Naive B cell (primary cell): Measurements from ENCODE around the gene FOXE3. TPM values are rescaled to one million over a fixed set of nuclear protein-coding genes. Genes with fewer than 3 reads are reported as not detected.

Experiments used
- ATAC-seq, 2 donors: fragments of 150-1000 bp; cut with Tn5 transposase; 2 replicates each; pipeline ENCODE4 v1.10.0; 2021; ENCODE audit warnings: low read depth in 2 of 2, mild to moderate bottlenecking in 2 of 2, moderate library complexity in 2 of 2
- DNase-seq: peaks from one replicate; pipeline ENCODE4 v3.0.0; 2022
- H3K27ac Mint-ChIP-seq, 6 donors: one replicate each; pipeline ENCODE4 v1.8.0; 2020 to 2022; ENCODE audit warnings: mild to moderate bottlenecking in 6 of 6, mixed read lengths in 6 of 6, moderate library complexity in 5 of 6, inconsistent platforms in 2 of 6
- H3K27me3 Mint-ChIP-seq, 3 donors: one replicate each; pipeline ENCODE4 v1.8.0; 2021 to 2022; ENCODE audit warnings: mixed read lengths in 3 of 3, mild to moderate bottlenecking in 1 of 3
- H3K36me3 Mint-ChIP-seq, 2 donors: one replicate each; pipeline ENCODE4 v1.8.0; 2020 to 2022; ENCODE audit warnings: mixed read lengths in 2 of 2, inconsistent platforms in 1 of 2, mild to moderate bottlenecking in 1 of 2
- H3K4me1 Mint-ChIP-seq, 3 donors: one replicate each; pipeline ENCODE4 v1.8.0; 2020 to 2022; ENCODE audit warnings: mixed read lengths in 3 of 3, inconsistent platforms in 1 of 3, mild to moderate bottlenecking in 1 of 3, moderate library complexity in 1 of 3
- H3K4me3 Mint-ChIP-seq, 8 donors: one replicate each; pipeline ENCODE4 v1.8.0; 2020 to 2022; ENCODE audit warnings: mild to moderate bottlenecking in 8 of 8, mixed read lengths in 8 of 8, moderate library complexity in 8 of 8, inconsistent platforms in 2 of 8
- H3K9me3 Mint-ChIP-seq, 7 donors: one replicate each; pipeline ENCODE4 v1.8.0; 2020 to 2022; ENCODE audit warnings: mixed read lengths in 7 of 7, mild to moderate bottlenecking in 5 of 7, inconsistent platforms in 2 of 7, moderate library complexity in 1 of 7
- polyA plus RNA-seq, 6 donors: library from polyadenylated mRNA; unstranded; fragments of 300-500 nt; fragmentation: Illumina TruSeq; gene quantifications; one replicate each; pipeline ENCODE4 v1.2.3, GENCODE V29; 2021; ENCODE audit warnings: low read depth in 6 of 6

FOXE3 gene
- polyA plus RNA-seq, result not detected

DNA sequence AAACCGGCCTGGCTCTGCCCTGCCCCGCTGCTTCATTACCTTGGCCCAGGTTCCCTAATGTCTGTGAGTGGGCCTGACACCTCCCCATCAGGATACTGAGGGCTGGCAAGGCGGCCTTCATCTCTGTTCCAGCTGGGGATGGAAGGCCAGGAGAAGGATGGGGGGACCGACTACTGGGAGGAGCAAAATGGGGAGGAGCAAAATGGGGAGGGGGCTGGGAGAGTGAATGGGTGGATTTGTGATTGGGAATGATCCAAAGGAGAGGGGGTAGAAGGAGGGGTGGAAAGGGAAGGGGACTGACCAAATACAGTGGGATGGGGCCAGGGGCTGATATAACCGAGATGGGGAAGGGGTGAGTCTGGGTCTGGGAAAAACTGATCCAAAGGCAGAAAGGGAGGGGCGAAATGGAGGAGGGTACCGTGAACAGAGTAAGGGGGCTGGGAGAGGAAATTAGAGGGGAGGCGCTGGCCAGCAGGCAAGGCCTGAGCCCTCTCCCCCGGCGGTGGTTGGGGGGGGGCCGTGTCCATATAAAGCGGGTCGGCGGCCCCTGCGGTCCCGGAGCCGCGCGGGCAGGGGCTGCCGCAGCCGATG lies at the start of gene FOXE3:
Gene FOXE3, plus strand, starts transcription at position 558 of the 591 bp plus-strand sequence. Its CDS starts 31 bp downstream, at position 589.
- DNase-seq, result no peak
- Mint-ChIP-seq H3K9me3 (peaks cover 0 to 1% (median 0%) of the 10 kb centered on the region in 7 donors), H3K27me3 (peaks cover 41 to 72% (median 65%) of the 10 kb centered on the region in 3 donors), H3K4me3 (peak within 1 kb of the TSS in 6 of 8 donors; percentile 14 to 61 (median 50)), H3K36me3 (peaks cover 0 to 7% of the 10 kb centered on the region in 2 donors), H3K4me1 (peaks cover 8 to 17% (median 12%) of the 10 kb centered on the region in 3 donors), H3K27ac (peak within 1 kb of the TSS in 2 of 6 donors; percentile 20 to 58)
- ATAC-seq, result no peak

- DNase-seq (no peak), ATAC-seq (no peak)
- H3K4me1 Mint-ChIP-seq, result peaks cover 0 to 4% (median 0%) of the 10 kb centered on the region in 3 donors
- H3K27me3 Mint-ChIP-seq, result no peaks in the 10 kb centered on the region
- no peaks in the 10 kb centered on the region for H3K9me3 Mint-ChIP-seq
- H3K4me3 Mint-ChIP-seq, result no peak overlapping the region
- peaks cover 10 to 20% of the 10 kb centered on the region in 2 donors for H3K36me3 Mint-ChIP-seq
- no peak overlapping the region for H3K27ac Mint-ChIP-seq
These were observed 48.4 kb upstream of the FOXE3 start for GRCh38 chr1:47367651-47368050.

GRCh38 chr1:47371016-47371517 lies 45.0 kb upstream of the FOXE3 start:
- H3K9me3 Mint-ChIP-seq, result no peaks in the 10 kb centered on the region
- ATAC-seq (no peak), DNase-seq (no peak)
- H3K27me3 Mint-ChIP-seq, result no peaks in the 10 kb centered on the region
- H3K27ac Mint-ChIP-seq, result peak overlapping the region in 1 of 6 donors; percentile 29
- peaks cover 0 to 4% (median 0%) of the 10 kb centered on the region in 3 donors for H3K4me1 Mint-ChIP-seq
- H3K36me3 Mint-ChIP-seq, result peaks cover 10 to 20% of the 10 kb centered on the region in 2 donors
- no peak overlapping the region for H3K4me3 Mint-ChIP-seq

- H3K4me3 Mint-ChIP-seq, result no peak overlapping the region
- ATAC-seq, result no peak
These were observed 41.6 kb upstream of the FOXE3 start for GRCh38 chr1:47374501-47374900.

DNA sequence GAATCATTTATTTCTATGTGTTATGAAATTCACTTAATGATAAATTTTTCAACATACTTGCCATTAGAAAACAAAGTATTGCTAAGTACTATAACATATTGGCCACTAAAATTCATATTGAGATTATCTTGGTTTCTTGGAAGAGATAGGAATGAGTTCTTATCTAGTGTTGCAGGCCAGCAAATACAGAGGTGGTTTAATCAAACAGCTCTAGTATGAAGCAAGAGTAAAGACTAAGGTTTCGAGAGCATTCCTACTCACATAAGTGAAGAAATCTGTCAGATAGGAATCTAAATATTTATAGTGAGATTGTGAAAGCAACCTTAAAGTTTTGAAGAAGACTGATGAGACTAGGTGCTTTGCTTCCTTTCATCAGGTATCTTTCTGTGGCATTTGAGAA lies 37.9 kb upstream of the FOXE3 start:
- ATAC-seq, result no peak
- DNase-seq, result no peak
- H3K36me3 Mint-ChIP-seq, result peaks cover 10 to 17% of the 10 kb centered on the region in 2 donors
- H3K9me3 Mint-ChIP-seq, result no peaks in the 10 kb centered on the region
- no peaks in the 10 kb centered on the region for H3K27me3 Mint-ChIP-seq
- H3K4me1 Mint-ChIP-seq, result no peaks in the 10 kb centered on the region
- no peak overlapping the region for H3K27ac Mint-ChIP-seq
- H3K4me3 Mint-ChIP-seq, result no peak overlapping the region

More at GRCh38 chr1:47374501-47374900, 41.6 kb upstream of the FOXE3 start:
- Mint-ChIP-seq H3K27me3 (no peaks in the 10 kb centered on the region), H3K27ac (no peak overlapping the region), H3K9me3 (no peaks in the 10 kb centered on the region), H3K36me3 (peaks cover 14 to 23% of the 10 kb centered on the region in 2 donors), H3K4me1 (no peaks in the 10 kb centered on the region)
- no peak for DNase-seq

GRCh38 chr1:47380699-47381098 lies 35.4 kb upstream of the FOXE3 start:
- peaks cover 10 to 17% of the 10 kb centered on the region in 2 donors for H3K36me3 Mint-ChIP-seq
- no peak overlapping the region for H3K4me3 Mint-ChIP-seq
- H3K4me1 Mint-ChIP-seq, result no peaks in the 10 kb centered on the region
- no peak overlapping the region for H3K27ac Mint-ChIP-seq
- no peaks in the 10 kb centered on the region for H3K9me3 Mint-ChIP-seq
- no peak for DNase-seq
- no peaks in the 10 kb centered on the region for H3K27me3 Mint-ChIP-seq
- no peak for ATAC-seq

- no peaks in the 10 kb centered on the region for H3K4me1 Mint-ChIP-seq
- H3K4me3 Mint-ChIP-seq, result no peak overlapping the region
- no peak overlapping the region for H3K27ac Mint-ChIP-seq
- no peak for DNase-seq
- H3K36me3 Mint-ChIP-seq, result peaks cover 10 to 17% of the 10 kb centered on the region in 2 donors
- no peaks in the 10 kb centered on the region for H3K27me3 Mint-ChIP-seq
- no peaks in the 10 kb centered on the region for H3K9me3 Mint-ChIP-seq
- ATAC-seq, result no peak
These were observed 33.6 kb upstream of the FOXE3 start for GRCh38 chr1:47382399-47382983.

DNA sequence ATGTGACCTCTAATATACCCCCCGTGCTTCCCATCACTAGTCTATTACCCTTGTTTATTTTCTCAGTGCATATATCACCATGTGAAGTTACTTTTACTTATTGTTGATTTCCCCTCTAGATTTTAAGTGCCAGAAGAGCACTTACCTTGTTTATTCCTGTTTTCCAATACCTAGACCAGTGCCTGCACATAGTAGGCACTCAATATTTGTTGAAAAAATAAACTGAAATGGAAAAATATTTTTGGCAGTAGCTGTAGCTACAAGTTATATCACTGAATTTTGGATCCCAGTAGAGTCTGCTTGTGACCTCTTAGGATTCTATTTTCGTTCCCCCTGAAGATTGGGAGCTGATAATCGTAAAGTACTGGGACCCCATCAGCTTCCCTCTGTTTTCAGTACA lies 32.0 kb upstream of the FOXE3 start:
- H3K36me3 Mint-ChIP-seq, result peaks cover 6 to 12% of the 10 kb centered on the region in 2 donors
- no peaks in the 10 kb centered on the region for H3K27me3 Mint-ChIP-seq
- DNase-seq (no peak), ATAC-seq (no peak)
- no peak overlapping the region for H3K4me3 Mint-ChIP-seq
- peaks cover 0 to 2% (median 0%) of the 10 kb centered on the region in 3 donors for H3K4me1 Mint-ChIP-seq
- H3K27ac Mint-ChIP-seq, result peak overlapping the region in 1 of 6 donors; percentile 77
- H3K9me3 Mint-ChIP-seq, result no peaks in the 10 kb centered on the region

- Mint-ChIP-seq H3K9me3 (no peaks in the 10 kb centered on the region), H3K36me3 (peaks cover 0 to 7% of the 10 kb centered on the region in 2 donors), H3K4me3 (no peak overlapping the region), H3K27me3 (no peaks in the 10 kb centered on the region), H3K27ac (peak overlapping the region in 2 of 6 donors; percentile 14 to 59), H3K4me1 (peaks cover 0 to 4% (median 0%) of the 10 kb centered on the region in 3 donors)
- no peak for ATAC-seq
- DNase-seq, result no peak
These were observed 31.1 kb upstream of the FOXE3 start for GRCh38 chr1:47385020-47385419.

DNA sequence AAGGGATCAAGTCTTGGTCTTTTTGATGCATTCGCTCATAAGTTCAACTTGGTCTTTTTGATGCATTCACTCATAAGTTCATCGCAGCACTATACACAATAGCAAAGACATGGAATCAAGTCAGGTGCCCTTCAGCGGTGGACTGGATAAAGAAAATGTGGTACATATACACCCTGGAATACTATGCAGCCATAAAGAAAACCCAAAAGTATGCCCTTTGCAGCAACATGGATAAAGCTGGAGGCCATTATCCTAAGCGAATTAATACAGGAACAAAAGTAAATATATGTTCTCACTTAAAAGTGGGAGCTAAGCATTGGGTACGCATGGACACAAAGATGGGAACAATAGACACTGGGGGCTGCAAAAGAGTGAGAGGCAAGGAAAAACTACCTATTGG lies 29.8 kb upstream of the FOXE3 start:
- H3K4me1 Mint-ChIP-seq, result peaks cover 0 to 4% (median 0%) of the 10 kb centered on the region in 3 donors
- peaks cover 0 to 7% of the 10 kb centered on the region in 2 donors for H3K36me3 Mint-ChIP-seq
- no peaks in the 10 kb centered on the region for H3K9me3 Mint-ChIP-seq
- no peak overlapping the region for H3K27ac Mint-ChIP-seq
- no peak overlapping the region for H3K4me3 Mint-ChIP-seq
- peaks cover 0 to 6% (median 0%) of the 10 kb centered on the region in 3 donors for H3K27me3 Mint-ChIP-seq
- ATAC-seq, result no peak
- no peak for DNase-seq

- peak overlapping the region in 1 of 6 donors; percentile 28 for H3K27ac Mint-ChIP-seq
- DNase-seq (no peak), ATAC-seq (no peak)
- H3K27me3 Mint-ChIP-seq, result peaks cover 6 to 12% (median 8%) of the 10 kb centered on the region in 3 donors
- H3K4me3 Mint-ChIP-seq, result no peak overlapping the region
- no peaks in the 10 kb centered on the region for H3K36me3 Mint-ChIP-seq
- no peaks in the 10 kb centered on the region for H3K9me3 Mint-ChIP-seq
- peaks cover 0 to 4% (median 0%) of the 10 kb centered on the region in 3 donors for H3K4me1 Mint-ChIP-seq
These were observed 27.8 kb upstream of the FOXE3 start for GRCh38 chr1:47388030-47388890.

GRCh38 chr1:47388891-47389238 lies 27.2 kb upstream of the FOXE3 start:
- Mint-ChIP-seq H3K27ac (peak overlapping the region in 1 of 6 donors; percentile 30), H3K36me3 (no peaks in the 10 kb centered on the region)
- DNase-seq, result peak; percentile 9

DNA sequence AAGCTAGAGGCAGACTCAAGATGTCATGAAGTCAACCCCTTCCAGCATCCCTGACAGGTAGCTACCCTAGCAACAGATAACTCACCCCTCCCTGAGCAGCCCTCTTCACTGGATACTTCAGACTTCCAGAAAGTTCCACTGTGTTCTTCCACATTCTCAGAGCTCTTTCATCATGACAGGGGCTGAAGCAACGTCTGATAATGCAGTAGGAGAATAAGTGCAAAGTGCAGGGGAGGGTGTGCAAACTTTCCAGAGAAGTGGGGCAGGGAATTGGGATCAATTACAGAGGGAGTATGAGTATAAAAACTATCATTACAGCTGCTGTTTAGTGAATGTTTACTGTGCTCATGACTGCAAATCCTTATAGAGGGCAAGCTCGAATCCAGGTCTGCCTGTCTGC lies 26.4 kb upstream of the FOXE3 start:
- peaks cover 0 to 4% (median 0%) of the 10 kb centered on the region in 3 donors for H3K4me1 Mint-ChIP-seq
- no peak for ATAC-seq
- no peak overlapping the region for H3K4me3 Mint-ChIP-seq
- H3K9me3 Mint-ChIP-seq, result no peaks in the 10 kb centered on the region
- no peak overlapping the region for H3K27ac Mint-ChIP-seq
- no peak for DNase-seq
- no peaks in the 10 kb centered on the region for H3K36me3 Mint-ChIP-seq
- H3K27me3 Mint-ChIP-seq, result peaks cover 11 to 24% (median 20%) of the 10 kb centered on the region in 3 donors

More at GRCh38 chr1:47388891-47389238, 27.2 kb upstream of the FOXE3 start:
- H3K27me3 Mint-ChIP-seq, result peaks cover 6 to 17% (median 12%) of the 10 kb centered on the region in 3 donors
- no peak overlapping the region for H3K4me3 Mint-ChIP-seq
- no peaks in the 10 kb centered on the region for H3K9me3 Mint-ChIP-seq
- H3K4me1 Mint-ChIP-seq, result peaks cover 0 to 4% (median 0%) of the 10 kb centered on the region in 3 donors
- ATAC-seq, result no peak
